H9 (cell line): Measurements from ENCODE around the gene GABRR2. TPM values are rescaled to one million over a fixed set of nuclear protein-coding genes. Genes with fewer than 3 reads are reported as not detected.

Experiments used
- DNase-seq: peaks from one replicate; pipeline ENCODE4 v3.0.0-alpha.2; 2017
- H2AFZ ChIP-seq: one replicate; pipeline ENCODE4 v1.6.1; 2013; ENCODE audit warnings: mild to moderate bottlenecking, low read length, control low read depth, moderate library complexity
- H2AK5ac ChIP-seq: 2 replicates; pipeline ENCODE4 v1.6.1; 2013; ENCODE audit warnings: low read length, control low read depth, mixed read lengths; ENCODE audit not compliant: insufficient read length
- H2BK120ac ChIP-seq: one replicate; pipeline ENCODE4 v1.6.1; 2013; ENCODE audit warnings: low read depth, mild to moderate bottlenecking, low read length, control low read depth, inconsistent platforms; ENCODE audit not compliant: poor library complexity, severe bottlenecking
- H2BK12ac ChIP-seq: 2 replicates; pipeline ENCODE4 v1.6.1; 2013; ENCODE audit warnings: low read length, control low read depth, mixed read lengths, low read depth; ENCODE audit not compliant: insufficient read length
- H2BK15ac ChIP-seq: 2 replicates; pipeline ENCODE4 v1.6.1; 2013; ENCODE audit warnings: low read depth, low read length, control low read depth
- H2BK20ac ChIP-seq: one replicate; pipeline ENCODE4 v1.6.1; 2013; ENCODE audit warnings: low read depth, mild to moderate bottlenecking, low read length, control low read depth, inconsistent platforms; ENCODE audit not compliant: poor library complexity, severe bottlenecking
- H2BK5ac ChIP-seq: 2 replicates; pipeline ENCODE4 v1.6.1; 2013; ENCODE audit warnings: low read length, control low read depth, mixed read lengths; ENCODE audit not compliant: insufficient read length
- H3K14ac ChIP-seq: 2 replicates; pipeline ENCODE4 v1.6.1; 2013; ENCODE audit warnings: low read length, control low read depth; ENCODE audit not compliant: insufficient read depth
- H3K18ac ChIP-seq: 2 replicates; pipeline ENCODE4 v1.6.1; 2013; ENCODE audit warnings: low read depth, mild to moderate bottlenecking, mixed read lengths, low read length, control low read depth; ENCODE audit not compliant: insufficient read length
- H3K23ac ChIP-seq: 2 replicates; pipeline ENCODE4 v1.6.1; 2013; ENCODE audit warnings: low read length, control low read depth, mixed read lengths, low read depth; ENCODE audit not compliant: insufficient read length
- H3K23me2 ChIP-seq: 2 replicates; pipeline ENCODE4 v1.6.1; 2013; ENCODE audit warnings: low read depth, mild to moderate bottlenecking, mixed read lengths, low read length, control low read depth; ENCODE audit not compliant: insufficient read length, poor library complexity, severe bottlenecking
- H3K27ac ChIP-seq: 2 replicates; pipeline ENCODE4 v1.5.1; 2013; ENCODE audit warnings: low read length, control low read depth, mixed read lengths, low read depth; ENCODE audit not compliant: insufficient read length
- H3K27me3 ChIP-seq: 2 replicates; pipeline ENCODE4 v1.6.1; 2013; ENCODE audit warnings: low read length, control low read depth, inconsistent platforms; ENCODE audit not compliant: insufficient read depth
- H3K4ac ChIP-seq: 2 replicates; pipeline ENCODE4 v1.6.1; 2013; ENCODE audit warnings: low read depth, mild to moderate bottlenecking, control low read depth, inconsistent platforms, low read length, moderate library complexity
- H3K4me1 ChIP-seq: 2 replicates; pipeline ENCODE4 v1.6.1; 2013; ENCODE audit warnings: low read length, control low read depth, inconsistent platforms; ENCODE audit not compliant: insufficient read depth
- H3K4me2 ChIP-seq: 2 replicates; pipeline ENCODE4 v1.6.1; 2013; ENCODE audit warnings: low read length, control low read depth, mixed read lengths; ENCODE audit not compliant: insufficient read length, insufficient read depth
- H3K56ac ChIP-seq: 2 replicates; pipeline ENCODE4 v1.6.1; 2013; ENCODE audit warnings: low read depth, mild to moderate bottlenecking, mixed read lengths, low read length, control low read depth; ENCODE audit not compliant: insufficient read length
- H3K79me1 ChIP-seq: 2 replicates; pipeline ENCODE4 v1.6.1; 2013; ENCODE audit warnings: low read depth, mild to moderate bottlenecking, moderate library complexity, low read length, control low read depth, inconsistent platforms; ENCODE audit not compliant: insufficient read depth, poor library complexity, severe bottlenecking
- H3K79me2 ChIP-seq: 2 replicates; pipeline ENCODE4 v1.6.1; 2013; ENCODE audit warnings: low read length, control low read depth, inconsistent platforms; ENCODE audit not compliant: insufficient read depth
- H3K9ac ChIP-seq: 2 replicates; pipeline ENCODE4 v1.6.1; 2013; ENCODE audit warnings: low read length, control low read depth, mixed read lengths; ENCODE audit not compliant: insufficient read length; ENCODE audit errors: extremely low read depth
- H3K9me3 ChIP-seq: one replicate; pipeline ENCODE4 v1.6.1; 2013; ENCODE audit warnings: low read depth, low read length, inconsistent platforms; ENCODE audit not compliant: control insufficient read depth
- H3T11ph ChIP-seq: one replicate; pipeline ENCODE4 v1.6.1; 2013; ENCODE audit warnings: mild to moderate bottlenecking, low read length, control low read depth, inconsistent platforms
- H4K20me1 ChIP-seq: one replicate; pipeline ENCODE4 v1.6.1; 2013; ENCODE audit not compliant: control insufficient read depth, insufficient read length, insufficient read depth
- H4K5ac ChIP-seq: 2 replicates; pipeline ENCODE4 v1.6.1; 2013; ENCODE audit warnings: low read depth, mild to moderate bottlenecking, mixed read lengths, low read length, control low read depth; ENCODE audit not compliant: insufficient read length
- H4K8ac ChIP-seq: replicated peaks from 2 replicates; pipeline ENCODE4 v1.6.1; 2013; ENCODE audit warnings: low read length, control low read depth, mixed read lengths, low read depth; ENCODE audit not compliant: insufficient read length
- H4K91ac ChIP-seq: 2 replicates; pipeline ENCODE4 v1.6.1; 2013; ENCODE audit warnings: low read depth, mild to moderate bottlenecking, moderate library complexity, mixed read lengths, low read length, control low read depth; ENCODE audit not compliant: insufficient read length
- H3K27ac Mint-ChIP-seq, 3 experiments: 2 replicates in 2 of 3; 3 replicates in 1 of 3; pipeline ENCODE4 v1.8.0; 2020 to 2021; ENCODE audit warnings: mixed read lengths in 3 of 3, mild to moderate bottlenecking in 1 of 3, moderate library complexity in 1 of 3
- H3K27me3 Mint-ChIP-seq: 2 replicates; pipeline ENCODE4 v1.8.0; 2021; ENCODE audit warnings: low read depth, mild to moderate bottlenecking, moderate library complexity, mixed read lengths
- H3K36me3 Mint-ChIP-seq, 3 experiments: 2 replicates in 2 of 3; 3 replicates in 1 of 3; pipeline ENCODE4 v1.8.0; 2020 to 2021; ENCODE audit warnings: low read depth in 3 of 3, mixed read lengths in 3 of 3; ENCODE audit not compliant: insufficient read depth in 1 of 3
- H3K4me1 Mint-ChIP-seq, 2 experiments: 2 replicates each; pipeline ENCODE4 v1.8.0; 2020; ENCODE audit warnings: mixed read lengths in 2 of 2
- H3K4me3 Mint-ChIP-seq, 2 experiments: 2 replicates in 1 of 2; 3 replicates in 1 of 2; pipeline ENCODE4 v1.8.0; 2020 to 2021; ENCODE audit warnings: mild to moderate bottlenecking in 2 of 2, mixed read lengths in 2 of 2, moderate library complexity in 1 of 2
- H3K9me3 Mint-ChIP-seq, 2 experiments: 2 replicates in 1 of 2; 3 replicates in 1 of 2; pipeline ENCODE4 v1.8.0; 2020; ENCODE audit warnings: mild to moderate bottlenecking in 2 of 2, mixed read lengths in 2 of 2, moderate library complexity in 1 of 2
- CTCF ChIP-seq: fragments of 200-600 bp; sonication (generic); conservative IDR thresholded peaks from 3 replicates; pipeline ENCODE4 v1.8.0; 2021; ENCODE audit warnings: antibody characterized with exemption, mild to moderate bottlenecking
- total RNA-seq: library from RNA; stranded (reverse); gene quantifications from 2 replicates; pipeline ENCODE4 v1.2.1, GENCODE V29; 2021

GABRR2 gene
- total RNA-seq, 1 experiment from 2014 or later = not detected

DNA sequence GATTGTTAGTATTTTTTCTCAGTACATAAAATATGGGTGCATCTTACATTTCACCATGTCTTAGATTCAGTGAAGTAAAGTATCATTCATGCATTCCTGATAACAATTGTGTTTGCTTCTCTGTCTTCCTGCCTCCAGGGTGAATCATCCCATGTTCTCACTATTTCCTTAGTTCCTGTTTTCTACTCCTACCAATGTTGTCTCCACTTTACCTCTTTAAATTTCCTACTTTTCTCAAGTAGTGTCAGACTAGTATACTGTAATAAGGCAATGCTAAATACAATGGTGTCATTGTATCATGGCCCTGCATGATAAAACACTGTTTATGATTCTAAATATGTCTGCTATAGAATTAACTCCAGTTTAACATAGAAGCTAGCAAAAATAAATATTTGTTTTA, 60.5 kb downstream of the GABRR2 start:
- no peaks in the 10 kb centered on the region for H3K4me1 ChIP-seq
- Mint-ChIP-seq H3K9me3 (peaks cover 0 to 3% of the 10 kb centered on the region in 2 experiments; a peak in 1 of 5 replicates), H3K4me1 (0 out of 4 replicates have a peak, but pooled peaks cover 0 to 4% of the 10 kb centered on the region in 2 experiments), H3K27me3 (peaks cover 4% of the 10 kb centered on the region), H3K4me3 (no peak overlapping the region), H3K36me3 (no peaks in the 10 kb centered on the region; a peak in 1 of 7 replicates), H3K27ac (no peak overlapping the region)
- H3K14ac ChIP-seq = no peak overlapping the region
- DNase-seq = no peak
- H3K79me1 ChIP-seq = no peaks in the 10 kb centered on the region
- H2BK120ac ChIP-seq = no peak overlapping the region
- H3K23ac ChIP-seq = no peak overlapping the region
- no peak overlapping the region for H4K8ac ChIP-seq
- no peak overlapping the region for H3K56ac ChIP-seq
- no peak overlapping the region for H3T11ph ChIP-seq
- no peak for TF ChIP-seq CTCF
- no peaks in the 10 kb centered on the region for H3K9me3 ChIP-seq
- no peak overlapping the region for H3K18ac ChIP-seq
- no peaks in the 10 kb centered on the region for H4K20me1 ChIP-seq
- no peak overlapping the region for H4K5ac ChIP-seq
- no peak overlapping the region for H3K4me2 ChIP-seq
- H2BK20ac ChIP-seq = no peak overlapping the region
- H3K23me2 ChIP-seq = no peaks in the 10 kb centered on the region
- H4K91ac ChIP-seq = no peak overlapping the region
- no peak overlapping the region for H2BK12ac ChIP-seq
- no peak overlapping the region for H2AK5ac ChIP-seq
- no peak overlapping the region for H3K9ac ChIP-seq
- H3K27me3 ChIP-seq = no peaks in the 10 kb centered on the region
- H2BK15ac ChIP-seq = no peak overlapping the region
- no peak overlapping the region for H2BK5ac ChIP-seq
- no peaks in the 10 kb centered on the region for H3K79me2 ChIP-seq
- no peak overlapping the region for H3K4ac ChIP-seq
- H2AFZ ChIP-seq = no peak overlapping the region
- H3K27ac ChIP-seq = no peak overlapping the region
